GM21717 (cell line): ENCODE data around the gene ANKRD13C.
"Not testable (repeated sequence)": the region's sequence is repeated elsewhere in the genome, so short reads cannot be mapped to it uniquely, and the experiment has no call there.

Source experiments
- ATAC-seq: cut with Tn5 transposase; IDR thresholded peaks from one replicate; pipeline ENCODE4 v1.9.1; 2021; ENCODE audit warnings: mild to moderate bottlenecking, moderate library complexity; ENCODE audit not compliant: unreplicated experiment

The ANKRD13C gene

GRCh38 chr1:70354332-70355110 lies at the start of gene ANKRD13C:
TSS of gene ANKRD13C (minus strand) at chr1:70354722. CDS start at chr1:70354408, 314 bp downstream.
- ATAC-seq = peak; percentile 96

- ATAC-seq = no peak
Measured at GRCh38 chr1:70403759-70404158, 49.2 kb upstream of the ANKRD13C start.

- ATAC-seq = no peak
Measured at GRCh38 chr1:70401974-70402373, 47.5 kb upstream of the ANKRD13C start.

- ATAC-seq = no peak
Measured at GRCh38 chr1:70400335-70400734, 45.8 kb upstream of the ANKRD13C start.

- ATAC-seq = no peak
Measured at GRCh38 chr1:70397013-70397412, 42.5 kb upstream of the ANKRD13C start.

GRCh38 chr1:70396607-70397006 lies 42.1 kb upstream of the ANKRD13C start:
- no peak for ATAC-seq

- ATAC-seq = no peak
Measured at GRCh38 chr1:70392626-70393025, 38.1 kb upstream of the ANKRD13C start.

- no peak for ATAC-seq
Measured at GRCh38 chr1:70387507-70387906, 33.0 kb upstream of the ANKRD13C start.

- ATAC-seq = no peak
Measured at GRCh38 chr1:70386121-70386520, 31.6 kb upstream of the ANKRD13C start.

- no peak for ATAC-seq
Measured at GRCh38 chr1:70385477-70385876, 31.0 kb upstream of the ANKRD13C start.

GRCh38 chr1:70384542-70384941 lies 30.0 kb upstream of the ANKRD13C start:
- ATAC-seq = no peak

- no peak for ATAC-seq
Measured at GRCh38 chr1:70383483-70383882, 29.0 kb upstream of the ANKRD13C start.

- ATAC-seq = peak; percentile 79
Measured at GRCh38 chr1:70382682-70383081, 28.2 kb upstream of the ANKRD13C start.

- ATAC-seq = no peak
Measured at GRCh38 chr1:70376196-70376595, 21.7 kb upstream of the ANKRD13C start.

GRCh38 chr1:70373580-70373979 lies 19.1 kb upstream of the ANKRD13C start:
- not testable (repeated sequence) for ATAC-seq

- no peak for ATAC-seq
Measured at GRCh38 chr1:70372426-70372825, 17.9 kb upstream of the ANKRD13C start.

- ATAC-seq = not testable (repeated sequence)
Measured at GRCh38 chr1:70371586-70371985, 17.1 kb upstream of the ANKRD13C start.

- ATAC-seq = not testable (repeated sequence)
Measured at GRCh38 chr1:70367397-70367796, 12.9 kb upstream of the ANKRD13C start.

GRCh38 chr1:70366997-70367396 lies 12.5 kb upstream of the ANKRD13C start:
- not testable (repeated sequence) for ATAC-seq

- ATAC-seq = not testable (repeated sequence)
Measured at GRCh38 chr1:70366425-70366952, 12.0 kb upstream of the ANKRD13C start.

GRCh38 chr1:70364439-70364838 lies 9.9 kb upstream of the ANKRD13C start:
- ATAC-seq = no peak

- ATAC-seq = no peak
Measured at GRCh38 chr1:70361727-70362398, 7.3 kb upstream of the ANKRD13C start.
